Activated CD4-positive, CD25-positive, alpha-beta regulatory T cell treated with anti-CD3 and anti-CD28 coated beads, Interleukin-2, amount 50 U/mL, for 24 hours (primary cell): ENCODE measurements around the gene ZNF335.
"Not testable (repeated sequence)": the region's sequence is repeated elsewhere in the genome, so short reads cannot be mapped to it uniquely, and the experiment has no call there.

Source experiments
- ATAC-seq, 2 donors: fragments of 150-1000 bp; cut with Tn5 transposase; one replicate each; pipeline ENCODE4 v1.10.0; 2021; ENCODE audit warnings: mild to moderate bottlenecking in 1 of 2, moderate library complexity in 1 of 2

ZNF335 gene

GRCh38 chr20:45909336-45909808, 62.6 kb downstream of the ZNF335 start:
- ATAC-seq = no peak

- ATAC-seq = no peak
Measured at GRCh38 chr20:45908084-45908483, 63.9 kb downstream of the ZNF335 start.

GRCh38 chr20:45907219-45907948, 64.6 kb downstream of the ZNF335 start:
- no peak for ATAC-seq

GRCh38 chr20:45905505-45906079, 66.4 kb downstream of the ZNF335 start:
- ATAC-seq = no peak

GRCh38 chr20:45904583-45905504, 67.2 kb downstream of the ZNF335 start:
- no peak for ATAC-seq

GRCh38 chr20:45902199-45902701, 69.8 kb downstream of the ZNF335 start:
- ATAC-seq = no peak

- not testable (repeated sequence) for ATAC-seq
Measured at GRCh38 chr20:45901332-45901731, 70.7 kb downstream of the ZNF335 start.

GRCh38 chr20:45899046-45899835, 72.8 kb downstream of the ZNF335 start:
- ATAC-seq = no peak
